ENCODE data around the gene LHFPL3.

GRCh38 chr7:104382616-104383015 lies 54.2 kb downstream of the LHFPL3 start:
- TF ChIP-seq, protein P1, sequence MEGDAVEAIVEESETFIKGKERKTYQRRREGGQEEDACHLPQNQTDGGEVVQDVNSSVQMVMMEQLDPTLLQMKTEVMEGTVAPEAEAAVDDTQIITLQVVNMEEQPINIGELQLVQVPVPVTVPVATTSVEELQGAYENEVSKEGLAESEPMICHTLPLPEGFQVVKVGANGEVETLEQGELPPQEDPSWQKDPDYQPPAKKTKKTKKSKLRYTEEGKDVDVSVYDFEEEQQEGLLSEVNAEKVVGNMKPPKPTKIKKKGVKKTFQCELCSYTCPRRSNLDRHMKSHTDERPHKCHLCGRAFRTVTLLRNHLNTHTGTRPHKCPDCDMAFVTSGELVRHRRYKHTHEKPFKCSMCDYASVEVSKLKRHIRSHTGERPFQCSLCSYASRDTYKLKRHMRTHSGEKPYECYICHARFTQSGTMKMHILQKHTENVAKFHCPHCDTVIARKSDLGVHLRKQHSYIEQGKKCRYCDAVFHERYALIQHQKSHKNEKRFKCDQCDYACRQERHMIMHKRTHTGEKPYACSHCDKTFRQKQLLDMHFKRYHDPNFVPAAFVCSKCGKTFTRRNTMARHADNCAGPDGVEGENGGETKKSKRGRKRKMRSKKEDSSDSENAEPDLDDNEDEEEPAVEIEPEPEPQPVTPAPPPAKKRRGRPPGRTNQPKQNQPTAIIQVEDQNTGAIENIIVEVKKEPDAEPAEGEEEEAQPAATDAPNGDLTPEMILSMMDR (IDR thresholded peaks at IDR 0.05): no peak
- TF ChIP-seq POLR2A (IDR thresholded peaks at IDR 0.05; ENCODE audit: low read depth) (no peak), EP300 (IDR thresholded peaks at IDR 0.05) (no peak)

Data from esophagus muscularis mucosa (tissue), 4 donors.